Lower leg skin (tissue), 3 donors: ENCODE measurements around the gene GNG12.

Experiments used
- CTCF ChIP-seq, 3 donors: fragments of 450-650 bp; IDR thresholded peaks; one replicate each; pipeline ENCODE4 v1.5.1; 2016; ENCODE audit warnings: antibody characterized with exemption in 3 of 3, mild to moderate bottlenecking in 3 of 3, moderate library complexity in 2 of 3
- POLR2A ChIP-seq, 2 donors: fragments of 450-650 bp; IDR thresholded peaks; one replicate each; pipeline ENCODE4 v1.6.1; 2016 to 2017; ENCODE audit warnings: antibody characterized with exemption in 2 of 2, mild to moderate bottlenecking in 1 of 2, moderate library complexity in 1 of 2

DNA sequence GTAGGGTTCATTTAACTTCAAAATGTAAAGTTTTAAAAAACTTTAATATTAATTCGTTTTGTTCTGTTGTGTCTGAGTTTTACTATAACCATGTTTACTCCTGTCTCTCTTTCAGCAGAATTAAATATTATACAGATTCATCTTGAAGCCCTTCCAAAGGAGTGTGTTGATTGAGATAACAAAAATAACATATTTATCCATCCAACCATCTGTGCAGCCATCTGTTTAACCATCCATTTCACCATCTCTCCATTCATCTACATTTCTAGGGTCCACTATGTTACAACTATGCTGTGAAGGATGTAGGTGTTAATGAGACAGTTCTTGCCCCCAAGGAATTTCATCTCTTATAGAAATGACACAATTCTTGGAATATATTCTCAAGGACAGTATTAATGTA, 36.0 kb upstream of the GNG12 start:
- no peak for TF ChIP-seq CTCF (IDR thresholded peaks at IDR 0.05)
- no peak for TF ChIP-seq POLR2A (IDR thresholded peaks at IDR 0.05)
